ENCODE results near the gene TWIST2. TPM values are rescaled to one million over a fixed set of nuclear protein-coding genes. Genes with fewer than 3 reads are reported as not detected.

The TWIST2 gene
- total RNA-seq, 1 donor from 2014 or later: 0.46 TPM

DNA sequence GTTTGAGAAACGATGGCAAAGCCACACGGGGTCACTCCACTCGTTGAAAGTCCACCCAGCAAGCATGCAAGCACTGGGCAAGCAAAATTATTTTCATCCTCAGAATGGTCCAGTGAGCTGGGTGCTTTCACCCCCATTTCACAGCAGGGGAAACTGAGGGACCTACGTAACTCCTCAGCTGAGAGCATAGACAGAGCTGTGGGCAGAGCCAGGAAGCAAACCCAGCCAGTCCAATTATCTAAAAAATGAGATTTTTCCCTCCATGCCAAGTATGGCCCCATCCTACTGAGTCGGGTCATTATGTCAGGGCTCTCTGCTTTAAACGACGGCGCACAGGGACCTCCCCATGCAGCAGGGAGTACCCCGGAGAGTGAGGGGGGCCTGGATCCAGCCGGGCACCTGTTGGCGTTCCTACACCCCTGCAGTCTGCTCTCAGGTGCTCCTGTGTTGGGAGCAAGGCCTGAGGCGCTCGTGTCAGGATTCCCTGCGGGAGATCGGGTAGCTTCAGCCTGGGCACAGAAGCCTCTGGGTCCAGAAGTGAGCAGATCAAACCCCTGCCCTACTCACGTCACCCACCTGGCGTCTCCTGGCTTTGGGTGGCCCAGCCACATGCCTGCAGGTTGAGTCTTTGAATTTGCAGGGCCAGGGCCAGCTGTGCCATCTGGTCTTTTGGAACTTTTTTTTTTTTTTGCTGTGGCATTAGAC lies 17.3 kb downstream of the TWIST2 start:
- TF ChIP-seq CTCF (conservative IDR thresholded peaks at IDR 0.05; ENCODE audit: low read depth, low read length): no peak
- peak overlapping the region; percentile 26 for H3K4me3 ChIP-seq (ENCODE audit: low read depth, low read length)
- no peak for DNase-seq (ENCODE audit: low read depth)

GRCh38 chr2:238865744-238866355 lies 18.0 kb downstream of the TWIST2 start:
- H3K4me3 ChIP-seq (ENCODE audit: low read depth, low read length): no peak overlapping the region
- no peak for TF ChIP-seq CTCF (conservative IDR thresholded peaks at IDR 0.05; ENCODE audit: low read depth, low read length)
- no peak for DNase-seq (ENCODE audit: low read depth)

DNA sequence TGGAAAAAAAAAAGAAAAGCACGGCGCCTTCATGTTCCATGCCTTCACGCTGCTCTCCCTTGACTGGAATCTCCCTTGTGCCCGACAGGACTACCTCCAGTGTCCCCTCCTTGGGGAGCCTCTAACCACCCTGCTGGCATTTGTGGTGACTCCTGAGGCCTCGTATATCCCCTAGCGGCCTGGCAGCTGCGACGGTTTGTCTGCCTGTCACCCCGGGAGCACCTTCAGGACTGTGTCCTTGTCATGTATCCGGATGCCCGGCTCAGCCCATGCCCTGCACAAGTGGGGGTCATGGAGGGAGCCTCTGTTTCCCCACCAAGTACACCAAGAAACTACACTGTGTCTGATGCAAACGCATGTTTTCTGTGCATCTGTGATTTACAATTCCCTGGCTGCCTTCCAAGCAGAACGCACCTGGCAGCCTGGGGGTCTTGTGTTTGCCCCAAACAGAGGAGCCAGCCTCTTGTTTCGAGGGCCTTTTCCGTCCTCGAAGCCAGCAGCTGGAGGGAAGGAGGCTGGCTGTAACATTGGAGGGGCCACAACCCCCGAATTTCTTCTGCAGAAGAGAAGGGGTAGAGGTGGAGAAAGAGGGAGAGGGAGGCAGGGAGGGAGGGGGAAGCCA lies 18.9 kb downstream of the TWIST2 start:
- DNase-seq (ENCODE audit: low read depth): no peak
- TF ChIP-seq CTCF (conservative IDR thresholded peaks at IDR 0.05; ENCODE audit: low read depth, low read length): no peak
- H3K4me3 ChIP-seq (ENCODE audit: low read depth, low read length): no peak overlapping the region

DNA sequence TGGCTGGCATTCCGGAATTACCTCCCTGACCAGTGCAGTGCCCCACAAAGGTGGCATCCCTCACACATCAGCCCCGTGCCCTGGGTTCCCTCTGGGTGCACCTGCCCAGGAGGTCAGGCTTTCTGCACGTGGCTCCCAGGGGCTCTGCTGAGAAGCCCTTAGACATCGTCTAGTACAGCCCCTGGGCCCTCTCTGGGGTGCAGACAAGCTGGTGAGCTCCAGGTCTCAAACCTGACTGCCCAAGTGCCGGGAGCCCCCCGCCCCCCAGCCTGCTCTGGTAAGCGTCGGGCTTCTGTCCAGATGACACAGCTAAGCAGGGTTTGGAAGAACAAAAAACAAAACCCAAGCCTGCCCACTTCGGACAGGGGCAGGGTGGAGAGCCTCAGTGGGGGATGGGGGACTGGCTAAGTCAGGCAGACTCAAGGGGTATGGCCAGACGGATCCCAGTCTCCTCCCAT lies 20.2 kb downstream of the TWIST2 start:
- no peak for TF ChIP-seq CTCF (conservative IDR thresholded peaks at IDR 0.05; ENCODE audit: low read depth, low read length)
- H3K4me3 ChIP-seq (ENCODE audit: low read depth, low read length): no peak overlapping the region
- DNase-seq (ENCODE audit: low read depth): no peak

DNA sequence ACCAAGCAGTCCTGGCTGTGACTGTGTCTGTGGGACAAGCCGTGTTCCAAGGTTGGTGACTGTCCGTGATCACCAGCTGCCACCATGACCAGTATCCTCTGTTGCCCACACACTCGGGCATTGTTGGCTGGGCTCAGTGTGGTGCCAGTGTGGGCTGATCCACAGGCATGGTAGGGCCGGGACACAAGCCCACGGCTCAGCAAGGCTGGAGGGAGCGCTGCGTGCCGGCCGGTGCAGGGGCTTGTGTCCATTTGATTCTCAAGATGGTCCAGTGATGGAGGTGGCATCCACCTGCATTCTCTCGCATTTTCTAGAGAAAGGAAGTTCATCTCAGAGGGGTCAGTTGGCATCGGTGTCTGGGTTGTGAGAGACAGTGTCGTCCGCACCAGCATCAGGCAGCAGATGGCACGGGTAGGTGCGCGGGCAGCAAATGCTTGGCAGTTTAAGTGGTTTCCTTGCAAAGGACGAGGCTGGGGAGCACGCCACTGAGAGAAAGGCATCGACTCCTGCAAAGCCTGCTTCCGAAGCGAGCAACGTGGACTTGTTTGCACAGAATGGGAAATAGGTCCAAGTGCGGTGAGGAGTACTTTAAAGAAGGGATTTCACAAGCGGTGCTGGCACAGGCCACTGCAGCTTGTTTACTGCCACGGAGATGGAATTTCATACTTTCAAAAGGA lies 20.9 kb downstream of the TWIST2 start:
- no peak overlapping the region for H3K4me3 ChIP-seq (ENCODE audit: low read depth, low read length)
- TF ChIP-seq CTCF (conservative IDR thresholded peaks at IDR 0.05; ENCODE audit: low read depth, low read length): no peak
- DNase-seq (ENCODE audit: low read depth): no peak

- H3K4me3 ChIP-seq (ENCODE audit: low read depth, low read length): no peak overlapping the region
- TF ChIP-seq CTCF (conservative IDR thresholded peaks at IDR 0.05; ENCODE audit: low read depth, low read length): no peak
- no peak for DNase-seq (ENCODE audit: low read depth)
Observed at GRCh38 chr2:238869293-238870124, 21.6 kb downstream of the TWIST2 start.

Data from epithelial cell of proximal tubule (primary cell).